Endothelial cell of umbilical vein (primary cell): Measurements from ENCODE around the gene HHLA2. TPM values are rescaled to one million over a fixed set of nuclear protein-coding genes. Genes with fewer than 3 reads are reported as not detected.

ENCODE experiments used
- BruUV-seq: library from RNA; stranded (reverse); fragments of 400-500 nt; replicated peaks from 2 replicates; lab custom pipeline; 2021; lab: Mats Ljungman, UMichigan
- CTCF ChIA-PET: fragments of 300-600, 350-600 bp; sonication (Branson Sonifier 250); formaldehyde crosslinking; loops from one replicate; lab custom pipeline; 2021; ENCODE audit warnings: antibody characterized with exemption, inconsistent platforms; lab: Charles Lee
- POLR2A ChIA-PET: fragments of 300-600, 350-600 bp; sonication (Branson Sonifier 250); formaldehyde crosslinking; loops from one replicate; lab custom pipeline; 2021; ENCODE audit warnings: antibody characterized with exemption, inconsistent platforms; lab: Charles Lee
- DNase-seq: peaks from one replicate; pipeline ENCODE4 v3.0.0-alpha.2; 2011; ENCODE audit warnings: low read depth, low spot score
- FAIRE-seq: peaks from 2 replicates; lab custom pipeline; 2011; peaks lifted over from hg19 to GRCh38; lab: Jason Lieb, UNC
- H2AFZ ChIP-seq: 2 replicates; pipeline ENCODE4 v1.6.0; 2012; ENCODE audit warnings: low read depth, low read length, control low read depth, inconsistent platforms
- H3K27ac ChIP-seq: 2 replicates; pipeline ENCODE4 v1.5.1; 2011; ENCODE audit warnings: low read depth, mild to moderate bottlenecking, control low read depth, low read length, moderate library complexity; ENCODE audit not compliant: insufficient read depth
- H3K27me3 ChIP-seq, 2 experiments: 2 replicates each; pipeline versions ENCODE4 v1.6.0 to v1.6.1; 2011; ENCODE audit warnings: low read length in 2 of 2, mixed read lengths in 1 of 2; ENCODE audit not compliant: control insufficient read depth in 2 of 2, insufficient read depth in 2 of 2
- H3K36me3 ChIP-seq, 2 experiments: 2 replicates in 1 of 2; 3 replicates in 1 of 2; pipeline ENCODE4 v1.5.1; 2011; ENCODE audit warnings: low read length in 2 of 2, mild to moderate bottlenecking in 1 of 2, moderate library complexity in 1 of 2; ENCODE audit not compliant: control insufficient read depth in 2 of 2, insufficient read depth in 2 of 2; ENCODE audit errors: extremely low read depth in 1 of 2
- H3K4me1 ChIP-seq: 3 replicates; pipeline ENCODE4 v1.5.1; 2011; ENCODE audit warnings: mild to moderate bottlenecking, low read length; ENCODE audit not compliant: control insufficient read depth, insufficient read depth; ENCODE audit errors: extremely low read depth
- H3K4me2 ChIP-seq: 2 replicates; pipeline ENCODE4 v1.6.1; 2011; ENCODE audit warnings: low read length, control low read depth, mixed read lengths; ENCODE audit not compliant: insufficient read depth
- H3K4me3 ChIP-seq, 3 experiments: fragments of 200-600 bp in 1 of 3; sonication (generic), shearing (Covaris generic) in 1 of 3; replicated peaks in 1 of 3; 2 replicates each; pipeline ENCODE4 v1.5.1; 2011 to 2016; ENCODE audit warnings: control low read depth in 3 of 3, low read length in 3 of 3, mild to moderate bottlenecking in 2 of 3, inconsistent platforms in 1 of 3, low read depth in 1 of 3, moderate library complexity in 1 of 3; ENCODE audit not compliant: insufficient read depth in 1 of 3
- H3K79me2 ChIP-seq: 2 replicates; pipeline ENCODE4 v1.6.0; 2012; ENCODE audit warnings: low read length, inconsistent platforms; ENCODE audit not compliant: control insufficient read depth, insufficient read depth
- H3K9ac ChIP-seq: replicated peaks from 2 replicates; pipeline ENCODE3; 2011; ENCODE audit warnings: low read length, control low read depth; ENCODE audit not compliant: insufficient read depth; ENCODE audit errors: extremely low read depth
- H3K9me1 ChIP-seq: replicated peaks from 3 replicates; pipeline ENCODE4 v1.6.0; 2011; ENCODE audit warnings: mild to moderate bottlenecking, low read length; ENCODE audit not compliant: control insufficient read depth, insufficient read depth; ENCODE audit errors: extremely low read depth
- H3K9me3 ChIP-seq: replicated peaks from 2 replicates; pipeline ENCODE4 v1.5.1; 2012; ENCODE audit warnings: low read length, inconsistent platforms; ENCODE audit not compliant: control insufficient read depth, insufficient read depth
- H4K20me1 ChIP-seq: replicated peaks from 2 replicates; pipeline ENCODE3; 2011; ENCODE audit warnings: mild to moderate bottlenecking, low read length; ENCODE audit not compliant: control insufficient read depth, insufficient read depth; ENCODE audit errors: extremely low read depth
- CTCF ChIP-seq, 2 donors: IDR thresholded peaks; 1 replicate in 1 of 2; 2 replicates in 1 of 2; pipeline ENCODE4 v1.5.1; 2011; ENCODE audit warnings: low read length in 2 of 2, mild to moderate bottlenecking in 2 of 2, moderate library complexity in 2 of 2, control low read depth in 1 of 2, inconsistent platforms in 1 of 2, low read depth in 1 of 2; ENCODE audit not compliant: insufficient read depth in 1 of 2; ENCODE audit errors: extremely low read depth in 1 of 2
- EZH2 ChIP-seq: IDR thresholded peaks from 2 replicates; pipeline ENCODE4 v1.6.1; 2012; ENCODE audit warnings: borderline replicate concordance, low read depth, mild to moderate bottlenecking, moderate library complexity, low read length, inconsistent platforms; ENCODE audit not compliant: severe bottlenecking
- FOS ChIP-seq: IDR thresholded peaks from 2 replicates; pipeline ENCODE4 v1.6.1; 2011; ENCODE audit warnings: mild to moderate bottlenecking, low read length, moderate library complexity, borderline replicate concordance; ENCODE audit not compliant: insufficient read depth
- GATA2 ChIP-seq: IDR thresholded peaks from 2 replicates; pipeline ENCODE4 v1.7.0; 2011; ENCODE audit warnings: low read depth, mild to moderate bottlenecking, moderate library complexity, mixed read lengths, low read length; ENCODE audit not compliant: insufficient read length, insufficient read depth
- JUN ChIP-seq: IDR thresholded peaks from 2 replicates; pipeline ENCODE4 v1.6.1; 2011; ENCODE audit warnings: borderline replicate concordance, low read depth; ENCODE audit not compliant: insufficient read length, insufficient read depth
- MAX ChIP-seq: IDR thresholded peaks from 2 replicates; pipeline ENCODE4 v1.6.1; 2011; ENCODE audit not compliant: insufficient read depth, insufficient read length
- MYC ChIP-seq: IDR thresholded peaks from one replicate; pipeline ENCODE4 v1.6.1; 2011; ENCODE audit warnings: mild to moderate bottlenecking, low read depth, low read length
- POLR2A ChIP-seq: IDR thresholded peaks from 2 replicates; pipeline ENCODE4 v1.6.1; 2012; ENCODE audit warnings: low read depth, mild to moderate bottlenecking, control low read depth, low read length
- POLR2AphosphoS5 ChIP-seq: IDR thresholded peaks from 2 replicates; pipeline ENCODE4 v1.6.1; 2012; ENCODE audit warnings: low read depth, mild to moderate bottlenecking, control low read depth, low read length, moderate library complexity; ENCODE audit not compliant: insufficient read depth
- dilution Hi-C: fragments of 300-500 bp; cut with MboI; formaldehyde crosslinking; loops from one replicate; pipeline ENCODE4 v1.15.0; 2019; ENCODE audit warnings: low sequenced_read_pairs; ENCODE audit not compliant: extremely low pct_ligation_motif_present
- intact Hi-C: fragments of 100-400 bp; cut with micrococcal nuclease; formaldehyde crosslinking; loops from one replicate; pipeline ENCODE4 v1.10.0; 2022
- polyA plus RNA-seq, 4 experiments: library from polyadenylated mRNA; depleted of rRNA in 3 of 4; stranded (reverse) in 3 of 4; unstranded in 1 of 4; fragments of >200 nt; gene quantifications; 2 replicates each; pipeline versions ENCODE4 v1.2.1 to v1.2.3, GENCODE V29; 2011 to 2012; ENCODE audit warnings: missing spikeins in 1 of 4
- total RNA-seq: library from RNA; stranded (reverse); gene quantifications from 2 replicates; pipeline ENCODE4 v1.2.3, GENCODE V29; 2021

HHLA2 gene
- total and polyA plus RNA-seq, 2 donors (not counting 3 experiments of a cell fraction or from before 2014, with no cell fraction given): not detected

DNA sequence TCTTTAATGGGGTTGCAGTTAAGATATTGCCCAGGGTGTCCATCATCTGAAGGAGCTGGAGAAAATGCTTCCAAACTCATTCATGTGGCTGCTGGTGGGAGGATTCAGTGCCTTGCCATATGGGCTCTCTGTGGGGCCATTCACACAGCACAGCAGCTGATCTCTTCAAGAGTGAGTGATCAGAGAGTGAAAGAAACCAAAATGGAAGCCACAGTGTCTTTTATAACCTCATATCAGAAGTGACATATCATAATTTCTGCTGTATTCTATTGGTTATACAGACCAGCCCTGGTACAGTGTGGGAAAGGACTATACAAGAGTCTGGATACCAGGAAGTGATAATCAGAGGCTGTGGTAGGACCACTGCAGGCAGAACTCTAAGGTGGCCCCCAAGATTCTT, 33.6 kb downstream of the HHLA2 start:
- Histone ChIP-seq H3K27ac (no peak overlapping the region), H3K4me3 (no peak overlapping the region), H3K9me1 (no peaks in the 10 kb centered on the region), H2AFZ (no peak overlapping the region), H3K27me3 (no peaks in the 10 kb centered on the region), H3K4me1 (no peaks in the 10 kb centered on the region), H3K79me2 (no peaks in the 10 kb centered on the region), H3K9me3 (no peaks in the 10 kb centered on the region), H3K4me2 (no peak overlapping the region), H4K20me1 (no peaks in the 10 kb centered on the region), H3K36me3 (no peaks in the 10 kb centered on the region), H3K9ac (no peak overlapping the region)
- TF ChIP-seq CTCF (IDR thresholded peaks at IDR 0.05; ENCODE audit: extremely low read depth in 1 of 2, insufficient read depth in 1 of 2, low read depth in 1 of 2, low read length in 2 of 2) (no peak), JUN (no peak), GATA2 (no peak), EZH2 (no peak), MAX (no peak), FOS (no peak), POLR2AphosphoS5 (no peak), POLR2A (no peak), MYC (no peak)
- intact Hi-C loops (no loop called here), dilution Hi-C loops (no loop called here)
- DNase-seq: no peak
- no TSS peak for BruUV-seq
- ChIA-PET POLR2A (no interaction called here), CTCF (no interaction called here)
- no peak for FAIRE-seq
